ENCODE measurements around the gene ABHD18.
"Not testable (repeated sequence)": the region's sequence is repeated elsewhere in the genome, so short reads cannot be mapped to it uniquely, and the experiment has no call there.

Gene ABHD18

DNA sequence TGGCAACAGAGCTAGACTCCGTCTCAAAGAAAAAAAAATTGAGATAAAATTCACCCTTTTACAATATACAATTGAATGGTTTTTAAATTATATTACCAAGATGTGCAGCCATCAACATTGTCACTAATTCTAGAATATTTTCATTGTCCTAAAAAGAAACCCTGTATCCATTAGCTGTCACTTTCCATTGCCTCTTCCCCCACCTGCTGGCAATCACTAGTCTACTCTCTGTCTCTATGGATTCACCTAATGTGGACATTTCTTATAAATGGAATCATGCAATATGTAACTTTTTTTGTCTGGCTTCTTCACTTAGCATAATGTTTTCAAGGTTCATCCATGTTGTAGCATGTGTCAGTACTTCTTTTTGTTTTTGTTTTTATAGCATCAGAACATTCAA, 20.8 kb downstream of the ABHD18 start:
- FAIRE-seq (no peak), DNase-seq (ENCODE audit: insufficient read length, low spot score) (no peak)

- DNase-seq (ENCODE audit: insufficient read length, low spot score) (no peak), FAIRE-seq (no peak)
Observed at GRCh38 chr4:127988638-127989037, 23.4 kb downstream of the ABHD18 start.

DNA sequence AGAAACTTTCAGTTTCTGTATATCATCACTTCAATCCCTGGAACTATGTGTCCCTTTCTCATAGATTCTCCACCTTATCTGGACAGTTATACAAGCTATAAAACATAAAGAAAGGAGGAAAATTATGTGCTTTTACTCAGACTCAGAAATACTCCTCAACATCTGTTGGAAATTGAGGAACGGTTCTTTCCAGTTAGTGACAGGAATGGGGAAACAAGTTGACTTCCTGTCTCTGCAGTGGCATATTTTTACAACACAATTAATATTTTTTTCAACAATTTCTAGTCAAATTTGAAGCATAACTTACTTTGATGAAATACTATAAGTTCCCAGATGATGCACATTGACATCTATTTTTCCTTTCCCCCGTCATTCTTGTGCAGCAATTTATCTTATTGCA, 27.9 kb downstream of the ABHD18 start:
- DNase-seq (ENCODE audit: insufficient read length, low spot score) (no peak), FAIRE-seq (no peak)

GRCh38 chr4:127995776-127996175, 30.6 kb downstream of the ABHD18 start:
- FAIRE-seq (no peak), DNase-seq (ENCODE audit: insufficient read length, low spot score) (peak; percentile 48)

DNA sequence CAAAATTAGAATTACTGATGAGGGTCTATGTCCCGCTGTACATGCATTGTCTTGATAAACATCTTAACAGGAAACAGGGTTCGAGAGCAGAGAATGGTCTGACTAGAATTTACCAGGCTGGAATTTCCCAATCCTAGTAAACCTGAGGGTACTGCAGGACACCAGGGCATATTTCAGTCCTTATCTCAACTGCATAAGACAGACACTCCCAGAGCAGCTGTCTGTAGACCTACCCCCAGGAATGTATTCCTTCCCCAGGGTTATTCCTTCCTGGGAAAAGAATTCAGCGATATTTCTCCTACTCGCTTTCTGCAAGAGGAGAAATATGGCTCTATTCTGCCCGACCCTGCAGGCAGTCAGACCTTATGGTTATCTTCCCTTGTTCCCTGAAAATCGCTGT, 31.3 kb downstream of the ABHD18 start:
- FAIRE-seq: not testable (repeated sequence)

DNA sequence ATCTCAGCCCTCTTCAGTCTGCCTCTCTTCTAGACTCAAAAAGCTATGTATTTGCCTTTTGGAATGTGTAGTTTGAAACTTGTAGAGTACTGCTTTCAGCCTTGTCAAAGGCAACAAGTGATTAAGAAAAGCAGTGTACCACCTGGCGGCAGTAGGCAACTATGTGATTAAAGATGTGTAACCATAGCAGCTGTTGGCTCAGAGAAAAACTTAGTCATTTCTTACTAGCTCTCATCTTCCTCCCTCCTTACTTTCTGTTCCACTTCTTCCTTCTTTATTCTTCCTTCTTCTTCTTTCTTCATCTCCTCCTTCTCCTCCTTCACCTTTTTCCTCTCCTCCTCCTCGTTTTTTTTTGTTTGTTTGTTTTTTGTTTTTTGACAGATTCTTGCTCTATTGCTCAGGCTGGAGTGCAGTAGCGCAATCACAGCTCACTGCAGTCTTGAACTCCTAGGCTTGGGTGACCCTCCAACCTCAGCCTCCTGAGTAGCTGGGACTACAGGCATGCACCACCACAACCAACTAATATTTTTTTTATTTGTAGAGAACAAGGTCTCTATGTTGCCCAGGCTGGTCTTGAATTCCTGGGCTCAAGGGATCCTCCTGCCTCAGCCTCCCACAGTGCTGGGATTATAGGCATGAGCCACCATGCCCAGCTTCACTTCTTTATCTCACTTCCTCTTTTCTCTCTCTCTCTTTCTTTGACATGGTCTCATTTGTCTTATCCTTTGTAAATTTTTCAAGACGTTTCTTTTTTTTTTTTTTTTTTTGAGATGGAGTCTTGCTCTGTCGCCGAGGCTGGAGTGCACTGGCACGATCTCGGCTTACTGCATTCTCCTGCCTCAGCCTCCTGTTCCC, 32.6 kb downstream of the ABHD18 start:
- FAIRE-seq: no peak
- DNase-seq (ENCODE audit: insufficient read length, low spot score): peak; percentile 43

More for the DNA sequence above, 31.3 kb downstream of the ABHD18 start:
- DNase-seq (ENCODE audit: insufficient read length, low spot score): not testable (repeated sequence)

- FAIRE-seq (no peak), DNase-seq (ENCODE audit: insufficient read length, low spot score) (no peak)
Observed at GRCh38 chr4:128006592-128006991, 41.4 kb downstream of the ABHD18 start.

GRCh38 chr4:128009428-128009827, 44.2 kb downstream of the ABHD18 start:
- DNase-seq (ENCODE audit: insufficient read length, low spot score) (no peak), FAIRE-seq (no peak)

GRCh38 chr4:128025319-128025718, 60.1 kb downstream of the ABHD18 start:
- no peak for FAIRE-seq

DNA sequence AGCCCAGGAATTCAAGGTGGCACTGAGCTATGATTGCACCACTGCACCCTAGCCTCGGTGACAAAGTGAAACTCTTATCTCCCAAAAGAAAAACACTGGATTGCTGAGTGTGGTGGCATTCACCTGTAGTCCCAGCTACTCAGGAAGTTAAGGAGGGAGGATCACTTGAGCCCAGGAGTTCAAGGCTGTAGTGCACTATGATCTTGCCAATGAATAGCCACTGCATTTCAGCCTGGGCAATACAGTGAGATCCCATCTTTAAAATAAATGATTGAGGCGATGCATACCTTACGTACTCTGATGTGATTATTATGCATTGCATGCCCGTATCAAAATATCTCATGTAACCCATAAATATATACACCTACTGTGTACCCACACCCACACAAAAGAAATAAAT, 64.7 kb downstream of the ABHD18 start:
- DNase-seq (ENCODE audit: insufficient read length, low spot score) (no peak), FAIRE-seq (no peak)

More at GRCh38 chr4:128025319-128025718, 60.1 kb downstream of the ABHD18 start:
- no peak for DNase-seq (ENCODE audit: insufficient read length, low spot score)

GRCh38 chr4:128031756-128032384, 66.7 kb downstream of the ABHD18 start:
- DNase-seq (ENCODE audit: insufficient read length, low spot score) (no peak), FAIRE-seq (no peak)

- FAIRE-seq: no peak
- no peak for DNase-seq (ENCODE audit: insufficient read length, low spot score)
Observed at GRCh38 chr4:128039568-128039967, 74.4 kb downstream of the ABHD18 start.

GRCh38 chr4:128047019-128047418, 81.8 kb downstream of the ABHD18 start:
- not testable (repeated sequence) for DNase-seq (ENCODE audit: insufficient read length, low spot score); FAIRE-seq

DNA sequence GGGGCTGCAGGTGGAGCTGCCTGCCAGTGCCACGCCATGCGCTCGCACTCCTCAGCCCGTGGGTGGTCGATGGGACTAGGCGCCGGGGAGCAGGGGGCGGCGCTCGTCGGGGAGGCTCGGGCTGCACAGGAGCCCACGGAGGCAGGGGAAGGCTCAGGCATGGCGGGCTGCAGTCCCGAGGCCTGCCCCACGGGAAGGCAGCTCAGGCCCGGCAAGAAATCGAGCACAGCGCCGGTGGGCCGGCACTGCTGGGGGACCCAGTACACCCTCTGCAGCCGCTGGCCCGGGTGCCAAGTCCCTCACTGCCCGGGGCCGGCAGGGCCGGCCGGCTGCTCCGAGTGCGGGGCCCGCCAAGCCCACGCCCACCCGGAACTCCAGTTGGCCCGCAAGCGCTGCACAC, 82.3 kb downstream of the ABHD18 start:
- FAIRE-seq; DNase-seq (ENCODE audit: insufficient read length, low spot score): not testable (repeated sequence)

GRCh38 chr4:128051229-128051628, 86.0 kb downstream of the ABHD18 start:
- not testable (repeated sequence) for DNase-seq (ENCODE audit: insufficient read length, low spot score)

GRCh38 chr4:128054907-128055306, 89.7 kb downstream of the ABHD18 start:
- not testable (repeated sequence) for FAIRE-seq; DNase-seq (ENCODE audit: insufficient read length, low spot score)

More at GRCh38 chr4:128051229-128051628, 86.0 kb downstream of the ABHD18 start:
- not testable (repeated sequence) for FAIRE-seq

DNA sequence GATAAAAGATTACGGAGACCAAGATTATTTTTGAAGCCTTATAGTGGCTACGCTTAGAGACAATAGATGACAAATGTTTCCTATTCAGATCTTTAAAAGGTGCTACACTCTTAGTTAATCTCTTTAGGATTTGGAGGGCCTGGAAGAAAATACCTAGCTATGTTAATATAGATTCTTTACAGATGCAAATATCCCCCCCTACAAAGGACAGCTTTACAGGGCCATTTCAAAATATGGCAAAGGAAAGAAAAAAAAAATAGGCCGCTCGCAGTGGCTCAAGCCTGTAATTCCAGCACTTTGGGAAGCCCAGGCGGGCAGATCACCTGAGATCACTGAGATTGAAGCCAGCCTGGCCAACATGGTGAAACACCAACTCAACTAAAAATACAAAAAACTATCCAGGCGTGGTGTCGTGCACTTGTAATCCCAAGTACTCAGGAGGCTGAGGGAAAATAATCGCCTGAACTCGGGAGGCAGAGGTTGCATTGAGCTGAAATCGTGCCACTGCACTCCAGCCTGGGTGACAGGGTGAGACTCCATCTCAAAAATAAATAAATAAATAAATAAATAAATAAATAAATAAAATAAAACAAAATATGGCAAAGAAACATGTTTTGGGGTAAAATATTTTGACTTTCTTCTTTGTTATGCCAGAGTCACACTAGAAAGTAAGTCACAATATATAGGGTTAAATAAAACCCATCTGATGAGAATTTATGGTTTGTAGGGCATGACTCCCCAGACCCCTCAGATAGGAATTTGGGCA, 90.4 kb downstream of the ABHD18 start:
- FAIRE-seq; DNase-seq (ENCODE audit: insufficient read length, low spot score): not testable (repeated sequence)

DNA sequence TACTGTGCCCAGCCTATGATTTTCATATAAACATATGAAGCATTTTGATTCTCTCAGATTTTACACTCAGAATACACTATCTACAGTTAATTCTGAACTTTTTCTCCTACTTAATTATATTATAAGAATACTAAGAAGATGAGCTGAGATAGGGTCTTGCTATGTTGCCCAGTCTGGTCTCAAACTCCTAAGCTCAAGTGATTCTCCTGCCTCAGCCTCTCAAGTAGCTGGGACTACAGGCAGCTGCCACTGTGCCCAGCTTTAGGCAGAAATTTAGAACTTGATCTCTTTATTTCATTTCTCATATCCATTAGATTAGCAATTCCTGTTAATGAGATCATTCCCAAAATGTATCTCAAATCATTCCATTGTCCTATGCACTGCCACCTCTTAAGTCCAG, 91.2 kb downstream of the ABHD18 start:
- no peak for FAIRE-seq
- DNase-seq (ENCODE audit: insufficient read length, low spot score): no peak

- DNase-seq (ENCODE audit: insufficient read length, low spot score) (no peak), FAIRE-seq (no peak)
Observed at GRCh38 chr4:128060121-128060698, 95.0 kb downstream of the ABHD18 start.

GRCh38 chr4:128060699-128061565, 95.7 kb downstream of the ABHD18 start, which contains the start of gene LARP1B:
LARP1B (plus strand) TSS chr4:128061312; CDS start chr4:128074952, 13,640 bp downstream.
- peak; percentile 97 for DNase-seq (ENCODE audit: insufficient read length, low spot score)
- FAIRE-seq: peak; percentile 98
